K562 (cell line): Measurements from ENCODE around the gene TUBB4B. TPM values are rescaled to one million over a fixed set of nuclear protein-coding genes. Genes with fewer than 3 reads are reported as not detected.

Experiments
- ASH1L ChIP-seq: fragments of 450-650 bp; IDR thresholded peaks from 2 replicates; pipeline ENCODE4 v1.6.1; 2018; ENCODE audit warnings: borderline replicate concordance, mild to moderate bottlenecking, low read depth; ENCODE audit not compliant: partially characterized antibody
- CREBBP ChIP-seq: IDR thresholded peaks from one replicate; pipeline ENCODE4 v1.6.1; 2012; ENCODE audit warnings: low read depth, mild to moderate bottlenecking, control low read depth, inconsistent platforms, low read length
- CTBP1 ChIP-seq: fragments of 450-650 bp; IDR thresholded peaks from 2 replicates; pipeline ENCODE4 v1.6.1; 2016; ENCODE audit warnings: borderline replicate concordance
- ELF2 ChIP-seq: fragments of 250-450 bp; sonication (Bioruptor Pico); IDR thresholded peaks from 2 replicates; pipeline ENCODE4 v1.5.0; 2021; ENCODE audit warnings: mild to moderate bottlenecking
- FOXM1 ChIP-seq, 2 experiments: fragments of 450-650 bp in 1 of 2; sonication (generic) in 1 of 2; formaldehyde crosslinking in 1 of 2; IDR thresholded peaks; 2 replicates each; pipeline versions ENCODE4 v1.6.1 to v1.9.0; 2017 to 2022; ENCODE audit warnings: low read depth in 2 of 2, mild to moderate bottlenecking in 2 of 2, missing genetic modification reagents in 1 of 2, moderate library complexity in 1 of 2
- GABPB1 ChIP-seq: sonication (generic); formaldehyde crosslinking; IDR thresholded peaks from 2 replicates; pipeline ENCODE4 v1.8.0; 2022; ENCODE audit warnings: mild to moderate bottlenecking, missing genetic modification reagents
- HMGN3 ChIP-seq: IDR thresholded peaks from 2 replicates; pipeline ENCODE4 v1.6.1; 2011; ENCODE audit warnings: borderline replicate concordance, low read depth, mild to moderate bottlenecking, mixed read lengths, low read length; ENCODE audit not compliant: insufficient read length; ENCODE audit errors: extremely low read depth
- HSF4 ChIP-seq: fragments of 250-450 bp; sonication (Bioruptor Pico); IDR thresholded peaks from 2 replicates; pipeline ENCODE4 v2.1.2; 2022; ENCODE audit warnings: mild to moderate bottlenecking, moderate library complexity, borderline replicate concordance
- KLF1 ChIP-seq: fragments of 450-650 bp; IDR thresholded peaks from 2 replicates; pipeline ENCODE4 v1.6.1; 2016; ENCODE audit warnings: missing genetic modification characterization, missing compliant biosample characterization
- MAZ ChIP-seq, 2 experiments: fragments of 450-650 bp in 1 of 2; sonication (generic) in 1 of 2; formaldehyde crosslinking; IDR thresholded peaks in 1 of 2; conservative IDR thresholded peaks in 1 of 2; 2 replicates each; pipeline versions ENCODE4 v1.4.0 to v1.5.0; 2020; ENCODE audit warnings: mild to moderate bottlenecking in 1 of 2, missing genetic modification reagents in 1 of 2
- NEUROD1 ChIP-seq: fragments of 150-350 bp; IDR thresholded peaks from 2 replicates; pipeline ENCODE4 v1.6.1; 2014; ENCODE audit warnings: borderline replicate concordance, low read length, low read depth; ENCODE audit not compliant: partially characterized antibody
- NFXL1 ChIP-seq: fragments of 450-650 bp; formaldehyde crosslinking; IDR thresholded peaks from 2 replicates; pipeline ENCODE4 v1.4.0; 2021; ENCODE audit warnings: mild to moderate bottlenecking
- NR1H2 ChIP-seq: sonication (generic); formaldehyde crosslinking; IDR thresholded peaks from 2 replicates; pipeline ENCODE4 v1.4.0; 2020; ENCODE audit warnings: mild to moderate bottlenecking, missing genetic modification reagents
- NR2C2 ChIP-seq, 2 experiments: fragments of 200-800 bp in 1 of 2; sonication (Bioruptor generic) in 1 of 2; sonication (generic) in 1 of 2; formaldehyde crosslinking in 1 of 2; IDR thresholded peaks; 2 replicates each; pipeline versions ENCODE4 v1.6.1 to v1.8.0; 2016 to 2022; ENCODE audit warnings: mild to moderate bottlenecking in 1 of 2, missing compliant biosample characterization in 1 of 2, missing genetic modification characterization in 1 of 2, missing genetic modification reagents in 1 of 2
- NRF1 ChIP-seq, 2 experiments: fragments of 450-650 bp; IDR thresholded peaks in 1 of 2; conservative IDR thresholded peaks in 1 of 2; 2 replicates each; pipeline ENCODE4 v1.6.1; 2014; ENCODE audit warnings: mild to moderate bottlenecking in 2 of 2
- PML ChIP-seq: IDR thresholded peaks from 2 replicates; pipeline ENCODE4 v1.6.1; 2012; ENCODE audit warnings: low read length, inconsistent platforms
- POLR2AphosphoS2 ChIP-seq: IDR thresholded peaks from 2 replicates; pipeline ENCODE4 v1.6.1; 2012; ENCODE audit warnings: low read length, improper control_type of control experiment
- POLR2B ChIP-seq: fragments of 450-650 bp; IDR thresholded peaks from 2 replicates; pipeline ENCODE4 v1.6.1; 2018; ENCODE audit warnings: low read depth; ENCODE audit not compliant: partially characterized antibody
- RAD21 ChIP-seq, 2 experiments: fragments of 250-450 bp in 1 of 2; fragments of 450-650 bp in 1 of 2; sonication (Bioruptor Pico) in 1 of 2; formaldehyde crosslinking in 1 of 2; IDR thresholded peaks in 1 of 2; conservative IDR thresholded peaks in 1 of 2; 2 replicates each; pipeline versions ENCODE4 v1.4.0 to v1.8.0; 2020 to 2022; ENCODE audit warnings: mild to moderate bottlenecking in 2 of 2, moderate library complexity in 1 of 2
- RBM39 ChIP-seq: fragments of 200-400 bp; formaldehyde crosslinking; optimal IDR thresholded peaks from 2 replicates; pipeline ENCODE3; 2018; ENCODE audit warnings: low read depth, low read length
- RNF2 ChIP-seq: sonication (generic); IDR thresholded peaks from 2 replicates; pipeline ENCODE4 v1.6.1; 2016
- SP2 ChIP-seq: IDR thresholded peaks from 2 replicates; pipeline ENCODE4 v1.6.1; 2011; ENCODE audit warnings: mild to moderate bottlenecking, low read depth, low read length, moderate library complexity; ENCODE audit not compliant: poor library complexity, severe bottlenecking; ENCODE audit errors: extremely low read depth
- SRF ChIP-seq, 2 experiments: fragments of 250-450, 450-650 bp in 1 of 2; sonication (Bioruptor Pico) in 1 of 2; sonication (generic) in 1 of 2; formaldehyde crosslinking; IDR thresholded peaks; 2 replicates each; pipeline versions ENCODE4 v1.5.0 to v1.5.1; 2020 to 2022; ENCODE audit warnings: mild to moderate bottlenecking in 1 of 2, missing genetic modification reagents in 1 of 2
- YY1 ChIP-seq, 3 experiments: IDR thresholded peaks; 2 replicates each; pipeline ENCODE4 v1.6.1; 2011; ENCODE audit warnings: low read length in 2 of 3, mild to moderate bottlenecking in 2 of 3, moderate library complexity in 2 of 3, borderline replicate concordance in 1 of 3, control low read depth in 1 of 3, low read depth in 1 of 3; ENCODE audit not compliant: insufficient read depth in 3 of 3, insufficient replicate concordance in 2 of 3, control insufficient read depth in 1 of 3, insufficient read length in 1 of 3; ENCODE audit errors: extremely low read depth in 1 of 3
- ZNF174 ChIP-seq: fragments of 250-450 bp; sonication (Bioruptor Pico); IDR thresholded peaks from 2 replicates; pipeline ENCODE4 v1.4.0; 2020; ENCODE audit warnings: mild to moderate bottlenecking
- polyA plus RNA-seq, 8 experiments: library from polyadenylated mRNA; depleted of rRNA in 4 of 8; stranded (reverse) in 5 of 8; unstranded in 3 of 8; fragments of >200 nt; fragmentation: Nextera tagmentation in 2 of 8; fragmentation: Illumina TruSeq in 1 of 8; extraction: Ambion mirVana in 2 of 8; extraction: Trizol in 1 of 8; gene quantifications; 2 replicates each; pipeline versions ENCODE4 v1.2.1 to v1.2.3, GENCODE V29; 2011 to 2014; ENCODE audit warnings: inconsistent platforms in 1 of 8, missing spikeins in 1 of 8
- total RNA-seq, 7 experiments: library from RNA; depleted of rRNA in 6 of 7; stranded (reverse); fragments of >200 nt in 6 of 7; fragmentation: Illumina TruSeq in 2 of 7; extraction: Trizol in 2 of 7; gene quantifications; 2 replicates each; pipeline versions ENCODE4 v1.2.1 to v1.2.3, GENCODE V29; 2011 to 2021; ENCODE audit warnings: low replicate concordance in 1 of 7
- TF ChIP-seq, protein P1 (sequence below), 2 experiments: fragments of 450-650 bp; IDR thresholded peaks; 2 replicates each; pipeline ENCODE4 v1.6.1; 2016

The TUBB4B gene
- total and polyA plus RNA-seq, 9 of the 15 experiments (the other 6 are each of a cell fraction or from before 2014, with no cell fraction given): 24.1 to 443 (median 268) TPM

DNA sequence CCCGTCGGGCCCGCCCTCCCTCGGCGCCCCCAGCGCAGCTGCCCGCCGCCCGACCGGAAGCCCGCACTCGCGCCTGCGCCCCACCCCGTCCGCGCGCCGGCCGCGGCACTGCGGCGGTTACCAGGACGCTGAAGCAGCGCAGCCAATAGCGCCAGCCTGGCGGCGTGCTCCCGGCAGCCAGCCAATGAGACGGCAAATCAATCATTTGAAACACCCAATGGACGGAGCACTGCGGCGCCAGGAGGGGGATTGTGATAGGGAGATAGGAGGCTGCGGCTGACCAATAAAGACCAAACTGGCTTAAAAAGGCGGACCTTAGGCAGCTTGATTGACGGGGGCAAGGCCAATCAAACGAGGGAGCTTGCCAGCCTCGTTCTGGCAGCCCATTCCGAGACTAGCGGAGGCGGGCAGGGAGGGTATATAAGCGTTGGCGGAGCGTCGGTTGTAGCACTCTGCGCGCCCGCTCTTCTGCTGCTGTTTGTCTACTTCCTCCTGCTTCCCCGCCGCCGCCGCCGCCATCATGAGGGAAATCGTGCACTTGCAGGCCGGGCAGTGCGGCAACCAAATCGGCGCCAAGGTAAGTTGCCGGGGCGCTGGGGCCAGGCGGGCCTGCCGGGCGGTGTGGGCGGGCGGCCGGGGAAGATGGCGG lies at the start of gene TUBB4B (continued):
- peak; percentile 76; the same call in 1 of the 2 replicates for TF ChIP-seq NR2C2 (CRISPR knock-in tag; IDR thresholded peaks at IDR 0.05)
- peak; percentile 43; the same call in 1 of the 2 replicates for TF ChIP-seq NR2C2 (tag; IDR thresholded peaks at IDR 0.05)
- peak; percentile 95 for TF ChIP-seq CTBP1
- peak; percentile 94 for TF ChIP-seq SP2
- TF ChIP-seq ASH1L: peak; percentile 99
- TF ChIP-seq POLR2AphosphoS2: peak; percentile 93; the same call in 1 of the 2 replicates
- TF ChIP-seq ZNF174 (CRISPR knock-in tag): no peak
- TF ChIP-seq POLR2B: peak; percentile 100
- no peak for TF ChIP-seq NR1H2
- no peak for TF ChIP-seq ELF2 (CRISPR knock-in tag)
- TF ChIP-seq RNF2: peak; percentile 87
- TF ChIP-seq YY1 (IDR thresholded peaks at IDR 0.05; ENCODE audit: borderline replicate concordance in 1 of 3, control insufficient read depth in 1 of 3, extremely low read depth in 1 of 3, insufficient read depth in 3 of 3, insufficient read length in 1 of 3, insufficient replicate concordance in 2 of 3, low read depth in 1 of 3, low read length in 2 of 3): peak; percentile 49 to 93 (median 90)
- TF ChIP-seq CREBBP: no peak
- peak; percentile 25 to 64; a peak in 1 of 4 replicates for TF ChIP-seq SRF (CRISPR knock-in tag; IDR thresholded peaks at IDR 0.05)
- peak in 1 of 2 experiments; percentile 42; a peak in 3 of 4 replicates for TF ChIP-seq MAZ (CRISPR knock-in tag; conservative IDR thresholded peaks at IDR 0.05 in 1 of 2, IDR thresholded peaks at IDR 0.05 in 1 of 2)
- peak; percentile 93 to 95 for TF ChIP-seq NRF1 (conservative IDR thresholded peaks at IDR 0.05 in 1 of 2, IDR thresholded peaks at IDR 0.05 in 1 of 2)
- TF ChIP-seq HSF4 (CRISPR knock-in tag): no peak
- no peak for TF ChIP-seq NFXL1 (CRISPR knock-in tag)
- 0 out of 4 replicates have a peak, but pooled peaks of 1 of the 2 experiments have one; percentile 4 for TF ChIP-seq RAD21 (CRISPR knock-in tag; conservative IDR thresholded peaks at IDR 0.05 in 1 of 2, IDR thresholded peaks at IDR 0.05 in 1 of 2)
- peak; percentile 100 for TF ChIP-seq NEUROD1
- TF ChIP-seq RBM39: peak; percentile 95
- TF ChIP-seq, protein P1, sequence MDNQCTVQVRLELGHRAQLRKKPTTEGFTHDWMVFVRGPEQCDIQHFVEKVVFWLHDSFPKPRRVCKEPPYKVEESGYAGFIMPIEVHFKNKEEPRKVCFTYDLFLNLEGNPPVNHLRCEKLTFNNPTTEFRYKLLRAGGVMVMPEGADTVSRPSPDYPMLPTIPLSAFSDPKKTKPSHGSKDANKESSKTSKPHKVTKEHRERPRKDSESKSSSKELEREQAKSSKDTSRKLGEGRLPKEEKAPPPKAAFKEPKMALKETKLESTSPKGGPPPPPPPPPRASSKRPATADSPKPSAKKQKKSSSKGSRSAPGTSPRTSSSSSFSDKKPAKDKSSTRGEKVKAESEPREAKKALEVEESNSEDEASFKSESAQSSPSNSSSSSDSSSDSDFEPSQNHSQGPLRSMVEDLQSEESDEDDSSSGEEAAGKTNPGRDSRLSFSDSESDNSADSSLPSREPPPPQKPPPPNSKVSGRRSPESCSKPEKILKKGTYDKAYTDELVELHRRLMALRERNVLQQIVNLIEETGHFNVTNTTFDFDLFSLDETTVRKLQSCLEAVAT (IDR thresholded peaks at IDR 0.05): peak; percentile 66 to 99
- TF ChIP-seq FOXM1 (IDR thresholded peaks at IDR 0.05; ENCODE audit: low read depth): peak; percentile 100
- TF ChIP-seq FOXM1 (CRISPR knock-in tag; IDR thresholded peaks at IDR 0.05; ENCODE audit: low read depth): peak; percentile 100
- TF ChIP-seq PML: peak; percentile 93
- peak; percentile 18; the same call in 1 of the 2 replicates for TF ChIP-seq KLF1
- no peak for TF ChIP-seq HMGN3
- TF ChIP-seq GABPB1 (CRISPR knock-in tag): peak; percentile 44
